Measurements from ENCODE around the gene SUN3.
"Not testable (repeated sequence)": the region's sequence is repeated elsewhere in the genome, so short reads cannot be mapped to it uniquely, and the experiment has no call there.

The SUN3 gene

GRCh38 chr7:48025624-48026023, 3.3 kb downstream of the SUN3 start:
- DNase-seq, result no peak

GRCh38 chr7:48017674-48018073, 11.2 kb downstream of the SUN3 start:
- no peak for DNase-seq

- no peak for DNase-seq
Observed at GRCh38 chr7:48016641-48017040, 12.3 kb downstream of the SUN3 start.

- DNase-seq, result no peak
Observed at GRCh38 chr7:48011951-48012350, 17.0 kb downstream of the SUN3 start.

GRCh38 chr7:48011323-48011722, 17.6 kb downstream of the SUN3 start:
- no peak for DNase-seq

- no peak for DNase-seq
Observed at GRCh38 chr7:48009954-48010353, 19.0 kb downstream of the SUN3 start.

- DNase-seq, result no peak
Observed at GRCh38 chr7:48009257-48009656, 19.6 kb downstream of the SUN3 start.

GRCh38 chr7:48006866-48007265, 22.0 kb downstream of the SUN3 start:
- no peak for DNase-seq

GRCh38 chr7:48004638-48005037, 24.3 kb downstream of the SUN3 start:
- DNase-seq, result no peak

GRCh38 chr7:48004032-48004431, 24.9 kb downstream of the SUN3 start:
- no peak for DNase-seq

GRCh38 chr7:48000164-48000563, 28.7 kb downstream of the SUN3 start:
- not testable (repeated sequence) for DNase-seq

- DNase-seq, result no peak
Observed at GRCh38 chr7:47999413-47999812, 29.5 kb downstream of the SUN3 start.

- no peak for DNase-seq
Observed at GRCh38 chr7:47992446-47992845, 36.5 kb downstream of the SUN3 start.

- peak; percentile 61 to 83 (median 68) for DNase-seq
Observed at GRCh38 chr7:47991741-47992311, 37.1 kb downstream of the SUN3 start.

GRCh38 chr7:47991270-47991669, 37.6 kb downstream of the SUN3 start:
- DNase-seq, result no peak

- DNase-seq, result no peak
Observed at GRCh38 chr7:47990592-47990991, 38.3 kb downstream of the SUN3 start.

GRCh38 chr7:47989607-47990400, 39.1 kb downstream of the SUN3 start:
- not testable (repeated sequence) for DNase-seq

GRCh38 chr7:47988496-47989386, 40.2 kb downstream of the SUN3 start:
- no peak for DNase-seq

GRCh38 chr7:47982610-47983009, 46.3 kb downstream of the SUN3 start:
- DNase-seq, result no peak

GRCh38 chr7:47980648-47981047, 48.3 kb downstream of the SUN3 start:
- DNase-seq, result not testable (repeated sequence)

- DNase-seq, result no peak
Observed at GRCh38 chr7:47979832-47980181, 49.1 kb downstream of the SUN3 start.

GRCh38 chr7:47979145-47979831, 49.6 kb downstream of the SUN3 start, which contains the start of gene HUS1:
HUS1 (minus strand) TSS chr7:47979615; CDS start chr7:47979519, 96 bp downstream.
- DNase-seq, result peak; percentile 85 to 93 (median 89)

- no peak for DNase-seq
Observed at GRCh38 chr7:47978790-47979144, 50.1 kb downstream of the SUN3 start.
